Suprapubic skin (tissue), 4 donors: ENCODE results near the gene MROH2B. TPM values are rescaled to one million over a fixed set of nuclear protein-coding genes. Genes with fewer than 3 reads are reported as not detected.

Experiments used
- DNase-seq, 2 donors: peaks; one replicate each; pipeline ENCODE4 v3.0.0-alpha.2; 2019; ENCODE audit warnings: low spot score in 2 of 2
- H3K27ac ChIP-seq: fragments of 200-600 bp; sonication (generic); one replicate; pipeline ENCODE4 v1.5.1; 2019
- H3K27me3 ChIP-seq: fragments of 200-600 bp; sonication (generic); one replicate; pipeline ENCODE4 v1.5.1; 2019
- H3K36me3 ChIP-seq: fragments of 200-600 bp; sonication (generic); one replicate; pipeline ENCODE4 v1.5.1; 2019
- H3K4me1 ChIP-seq: fragments of 200-600 bp; sonication (generic); one replicate; pipeline ENCODE4 v1.5.1; 2019
- H3K4me3 ChIP-seq: fragments of 200-600 bp; sonication (generic); one replicate; pipeline ENCODE4 v1.5.1; 2019; ENCODE audit warnings: mild to moderate bottlenecking
- H3K9me3 ChIP-seq: fragments of 200-600 bp; sonication (generic); one replicate; pipeline ENCODE4 v1.5.1; 2019
- EP300 ChIP-seq: sonication (generic); formaldehyde crosslinking; IDR thresholded peaks from one replicate; pipeline ENCODE4 v1.6.1; 2017; ENCODE audit warnings: antibody characterized with exemption
- POLR2A ChIP-seq, 2 donors: fragments of 450-650 bp; IDR thresholded peaks; one replicate each; pipeline ENCODE4 v1.6.1; 2017; ENCODE audit warnings: antibody characterized with exemption in 2 of 2, mild to moderate bottlenecking in 2 of 2, moderate library complexity in 2 of 2
- POLR2AphosphoS5 ChIP-seq, 3 donors: sonication (generic); formaldehyde crosslinking; IDR thresholded peaks; one replicate each; pipeline ENCODE4 v1.6.1; 2017; ENCODE audit warnings: antibody characterized with exemption in 3 of 3
- WGBS: methylation state at CpG from one replicate; pipeline ENCODE4 v1.1.5; 2018; 5-methylcytosine and 5-hydroxymethylcytosine counted together
- total RNA-seq, 4 donors: library from RNA; depleted of rRNA; stranded (reverse); fragments of >200 nt; gene quantifications; one replicate each; pipeline ENCODE4 v1.1.0, GENCODE V29; 2016
- TF ChIP-seq, protein P1 (sequence below), 2 donors: fragments of 200-600 bp in 1 of 2; fragments of 450-650 bp in 1 of 2; sonication (generic) in 1 of 2; IDR thresholded peaks; one replicate each; pipeline ENCODE4 v1.5.1; 2016 to 2019; ENCODE audit warnings: antibody characterized with exemption in 2 of 2, mild to moderate bottlenecking in 1 of 2, moderate library complexity in 1 of 2

Gene MROH2B
- total RNA-seq, 4 donors from 2014 or later: not detected

DNA sequence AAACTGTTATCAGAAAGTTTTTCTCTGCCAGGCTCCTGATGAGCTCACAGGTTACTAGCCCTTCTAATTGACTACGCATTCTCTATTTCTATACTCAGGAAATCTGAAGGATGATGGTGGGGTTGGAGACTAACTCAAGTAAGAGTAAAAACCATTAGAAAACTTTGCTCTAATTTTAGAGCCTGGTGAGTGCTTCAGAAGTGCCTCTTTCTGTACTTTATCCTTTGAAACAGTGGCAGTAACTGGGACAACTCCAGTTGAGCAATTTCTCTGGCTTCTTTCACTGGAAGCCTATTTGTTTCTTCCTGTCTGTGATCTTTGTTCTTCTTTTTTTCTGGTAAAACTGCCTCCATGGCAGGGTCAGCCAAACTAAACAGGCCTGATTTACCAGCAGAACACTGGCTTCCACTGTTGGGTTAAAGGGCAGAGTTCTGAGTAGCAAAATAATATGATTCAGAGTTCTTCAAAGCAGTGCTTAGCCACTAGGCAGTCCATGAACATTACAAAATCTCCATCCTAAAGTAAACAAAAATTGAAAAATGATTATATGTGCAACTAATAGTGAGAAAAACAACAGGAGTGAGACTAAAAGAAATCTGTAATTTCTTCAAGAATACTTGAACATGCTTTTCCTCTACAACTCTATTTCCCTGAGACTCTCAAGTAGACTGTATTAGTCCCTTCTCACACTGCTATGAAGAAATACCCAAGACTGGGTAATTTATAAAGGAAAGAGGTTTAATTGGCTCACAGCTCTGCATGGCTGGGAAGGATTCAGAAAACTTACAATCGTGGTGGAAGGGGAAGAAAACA lies 79.8 kb downstream of the MROH2B start:
- peak overlapping the region; percentile 69 for H3K27ac ChIP-seq
- 20% methylated on average over 2 of the region's 2 CpGs for WGBS

DNA sequence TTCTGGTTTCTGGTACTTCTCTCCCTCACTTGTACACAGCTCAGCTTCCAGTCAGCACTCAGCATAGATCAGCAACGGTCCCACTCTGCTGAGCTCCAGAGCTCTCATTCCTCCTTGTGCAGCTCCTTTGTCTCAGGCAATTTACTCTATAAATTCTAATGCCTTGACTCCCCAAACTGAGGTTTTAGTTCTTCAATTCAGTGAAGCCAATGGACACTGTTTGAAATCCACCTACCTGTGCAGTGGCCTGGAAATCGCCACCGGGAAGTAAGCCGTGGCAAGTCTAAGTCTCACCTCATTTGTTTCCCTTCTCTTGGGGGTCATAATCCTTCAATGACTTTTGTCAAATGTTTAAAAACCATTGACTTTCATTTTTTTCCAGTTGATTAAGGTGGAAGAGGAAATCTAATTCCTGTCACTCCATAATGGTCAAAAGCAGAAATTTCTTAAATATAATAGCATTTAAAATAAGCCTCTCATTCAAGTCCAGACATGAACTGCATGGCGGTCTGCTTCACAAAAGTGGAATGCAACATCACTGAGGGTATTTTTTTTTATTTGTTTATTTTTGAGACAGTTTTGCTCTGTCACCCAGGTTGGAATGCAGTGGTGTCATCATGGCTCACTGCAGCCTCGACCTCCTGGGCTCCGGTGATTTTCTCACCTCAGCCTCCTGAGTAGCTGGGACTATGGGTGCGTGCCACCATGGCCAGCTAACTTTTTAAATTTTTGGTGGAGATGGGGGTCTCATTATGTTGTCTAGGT lies 82.2 kb downstream of the MROH2B start:
- TF ChIP-seq POLR2AphosphoS5 (IDR thresholded peaks at IDR 0.05) (no peak), EP300 (no peak), POLR2A (IDR thresholded peaks at IDR 0.05) (no peak)
- TF ChIP-seq, protein P1, sequence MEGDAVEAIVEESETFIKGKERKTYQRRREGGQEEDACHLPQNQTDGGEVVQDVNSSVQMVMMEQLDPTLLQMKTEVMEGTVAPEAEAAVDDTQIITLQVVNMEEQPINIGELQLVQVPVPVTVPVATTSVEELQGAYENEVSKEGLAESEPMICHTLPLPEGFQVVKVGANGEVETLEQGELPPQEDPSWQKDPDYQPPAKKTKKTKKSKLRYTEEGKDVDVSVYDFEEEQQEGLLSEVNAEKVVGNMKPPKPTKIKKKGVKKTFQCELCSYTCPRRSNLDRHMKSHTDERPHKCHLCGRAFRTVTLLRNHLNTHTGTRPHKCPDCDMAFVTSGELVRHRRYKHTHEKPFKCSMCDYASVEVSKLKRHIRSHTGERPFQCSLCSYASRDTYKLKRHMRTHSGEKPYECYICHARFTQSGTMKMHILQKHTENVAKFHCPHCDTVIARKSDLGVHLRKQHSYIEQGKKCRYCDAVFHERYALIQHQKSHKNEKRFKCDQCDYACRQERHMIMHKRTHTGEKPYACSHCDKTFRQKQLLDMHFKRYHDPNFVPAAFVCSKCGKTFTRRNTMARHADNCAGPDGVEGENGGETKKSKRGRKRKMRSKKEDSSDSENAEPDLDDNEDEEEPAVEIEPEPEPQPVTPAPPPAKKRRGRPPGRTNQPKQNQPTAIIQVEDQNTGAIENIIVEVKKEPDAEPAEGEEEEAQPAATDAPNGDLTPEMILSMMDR (IDR thresholded peaks at IDR 0.05): no peak
- Histone ChIP-seq H3K27me3 (no peaks in the 10 kb centered on the region), H3K27ac (no peak overlapping the region), H3K36me3 (no peaks in the 10 kb centered on the region), H3K4me3 (no peak overlapping the region), H3K9me3 (no peaks in the 10 kb centered on the region), H3K4me1 (peaks cover 4% of the 10 kb centered on the region)
- WGBS: 88% methylated on average over 8 of the region's 8 CpGs
- DNase-seq: no peak

More for the DNA sequence above, 79.8 kb downstream of the MROH2B start:
- Histone ChIP-seq H3K36me3 (no peaks in the 10 kb centered on the region), H3K4me3 (no peak overlapping the region), H3K4me1 (peaks cover 4% of the 10 kb centered on the region), H3K27me3 (no peaks in the 10 kb centered on the region), H3K9me3 (no peaks in the 10 kb centered on the region)
- DNase-seq: no peak
- TF ChIP-seq POLR2AphosphoS5 (IDR thresholded peaks at IDR 0.05) (no peak), EP300 (no peak), POLR2A (IDR thresholded peaks at IDR 0.05) (no peak)
- TF ChIP-seq, protein P1 (IDR thresholded peaks at IDR 0.05): no peak

DNA sequence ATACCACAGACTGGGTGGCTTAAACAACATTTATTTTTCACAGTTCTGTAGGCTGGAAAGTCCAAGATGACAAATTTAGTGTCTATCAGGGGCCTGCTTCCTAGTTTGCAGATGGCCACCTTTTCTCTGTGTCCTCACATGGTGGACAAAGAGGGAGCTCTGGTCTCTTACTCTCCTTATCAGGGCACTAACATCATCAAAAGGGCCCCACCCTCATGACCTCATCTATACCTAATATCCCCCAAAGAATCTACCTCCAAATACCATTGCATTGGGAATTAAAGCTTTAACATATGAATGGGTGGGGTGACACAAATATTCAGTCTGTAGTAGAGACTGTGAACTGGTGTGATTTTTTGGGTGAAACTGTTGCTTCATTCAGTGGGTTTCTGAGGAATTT lies 83.8 kb downstream of the MROH2B start:
- DNase-seq: no peak
- Histone ChIP-seq H3K4me1 (peaks cover 4% of the 10 kb centered on the region), H3K27me3 (no peaks in the 10 kb centered on the region), H3K27ac (no peak overlapping the region), H3K4me3 (no peak overlapping the region), H3K36me3 (no peaks in the 10 kb centered on the region), H3K9me3 (no peaks in the 10 kb centered on the region)
- TF ChIP-seq, protein P1 (IDR thresholded peaks at IDR 0.05): no peak
- TF ChIP-seq POLR2AphosphoS5 (IDR thresholded peaks at IDR 0.05) (no peak), EP300 (no peak), POLR2A (IDR thresholded peaks at IDR 0.05) (no peak)

DNA sequence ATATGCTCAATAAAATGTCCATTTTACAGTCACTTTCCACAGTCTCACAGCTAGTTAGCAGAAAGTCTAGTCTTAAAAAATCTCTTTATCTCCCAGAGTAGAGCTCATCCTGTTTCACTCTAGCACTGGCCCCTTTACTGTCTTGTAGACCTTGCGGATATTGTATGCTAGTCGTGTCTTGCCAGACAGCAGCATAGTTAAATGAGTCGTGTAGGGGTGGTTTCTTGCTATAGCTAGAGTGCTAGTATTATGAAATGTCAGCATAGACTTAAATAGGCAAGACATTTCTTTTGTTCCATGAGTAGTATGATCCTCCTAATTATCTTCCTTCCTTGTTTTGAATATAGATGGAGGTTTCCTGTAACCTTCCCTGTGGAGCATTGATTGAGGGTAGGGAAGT lies 84.5 kb downstream of the MROH2B start:
- Histone ChIP-seq H3K27me3 (no peaks in the 10 kb centered on the region), H3K4me3 (no peak overlapping the region), H3K36me3 (no peaks in the 10 kb centered on the region), H3K9me3 (no peaks in the 10 kb centered on the region), H3K27ac (no peak overlapping the region), H3K4me1 (peaks cover 4% of the 10 kb centered on the region)
- no peak for DNase-seq
- TF ChIP-seq POLR2A (IDR thresholded peaks at IDR 0.05) (no peak), POLR2AphosphoS5 (IDR thresholded peaks at IDR 0.05) (no peak), EP300 (no peak)
- TF ChIP-seq, protein P1 (IDR thresholded peaks at IDR 0.05): no peak
- 77% methylated on average over 3 of the region's 3 CpGs for WGBS

DNA sequence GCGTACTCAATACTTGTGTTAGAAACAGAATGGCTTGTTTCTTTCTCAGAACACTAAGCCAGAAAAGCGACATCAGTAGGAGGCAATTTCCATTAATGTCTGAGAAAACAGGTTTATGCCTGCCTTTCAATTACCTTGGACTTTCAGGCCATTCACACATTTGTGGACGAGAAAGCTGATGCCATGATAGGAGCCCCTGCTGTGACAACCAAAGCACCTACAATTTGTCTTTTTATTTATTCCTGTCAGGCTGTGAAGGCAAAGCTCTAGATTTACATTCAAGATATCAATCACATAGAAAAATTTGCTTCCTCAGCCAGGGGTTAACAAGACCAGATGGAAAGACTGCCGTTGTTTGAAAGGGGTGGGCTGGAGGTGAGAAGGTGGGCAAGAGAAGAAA lies 85.6 kb downstream of the MROH2B start:
- no peak for DNase-seq
- H3K27me3 ChIP-seq: no peaks in the 10 kb centered on the region
- TF ChIP-seq POLR2AphosphoS5 (IDR thresholded peaks at IDR 0.05): no peak
- H3K27ac ChIP-seq: no peak overlapping the region
- no peaks in the 10 kb centered on the region for H3K9me3 ChIP-seq
- H3K36me3 ChIP-seq: no peaks in the 10 kb centered on the region
- no peaks in the 10 kb centered on the region for H3K4me1 ChIP-seq
- WGBS: 34% methylated on average over 4 of the region's 4 CpGs
- H3K4me3 ChIP-seq: no peak overlapping the region
